Kidney (tissue), 14 donors: ENCODE measurements around the gene NHLRC4. TPM values are rescaled to one million over a fixed set of nuclear protein-coding genes. Genes with fewer than 3 reads are reported as not detected.

ENCODE experiments used
- DNase-seq, 5 donors: peaks; one replicate each; pipeline ENCODE4 v3.0.0-alpha.2; 2013 to 2020
- FAIRE-seq: peaks from 2 replicates; lab custom pipeline; 2012; peaks lifted over from hg19 to GRCh38; lab: Jason Lieb, UNC
- H3K27ac ChIP-seq, 2 donors: one replicate each; pipeline ENCODE4 v1.7.0; 2013; ENCODE audit warnings: low read depth in 2 of 2, low read length in 2 of 2, inconsistent platforms in 1 of 2
- H3K27me3 ChIP-seq: one replicate; pipeline ENCODE4 v1.7.1; 2013; ENCODE audit warnings: low read length, inconsistent platforms; ENCODE audit not compliant: control insufficient read depth, insufficient read depth
- H3K36me3 ChIP-seq, 3 donors: one replicate each; pipeline versions ENCODE4 v1.7.0 to v1.7.1; 2013; ENCODE audit warnings: low read length in 3 of 3, control low read depth in 1 of 3, inconsistent platforms in 1 of 3; ENCODE audit not compliant: insufficient read depth in 3 of 3, control insufficient read depth in 2 of 3
- H3K4me1 ChIP-seq, 3 donors: one replicate each; pipeline versions ENCODE4 v1.7.0 to v1.7.1; 2013; ENCODE audit warnings: low read length in 3 of 3, inconsistent platforms in 1 of 3, low read depth in 1 of 3; ENCODE audit not compliant: control insufficient read depth in 2 of 3, insufficient read depth in 2 of 3
- H3K4me3 ChIP-seq, 3 donors: one replicate each; pipeline versions ENCODE4 v1.7.0 to v1.8.1; 2013; ENCODE audit warnings: low read length in 3 of 3, control low read depth in 1 of 3, inconsistent platforms in 1 of 3
- H3K9ac ChIP-seq, 3 donors: one replicate each; pipeline versions ENCODE4 v1.7.0 to v1.7.1; 2013; ENCODE audit warnings: low read length in 3 of 3, control low read depth in 1 of 3, inconsistent platforms in 1 of 3
- H3K9me3 ChIP-seq, 3 donors: one replicate each; pipeline versions ENCODE4 v1.7.0 to v1.7.1; 2013; ENCODE audit warnings: low read length in 3 of 3, control low read depth in 1 of 3, inconsistent platforms in 1 of 3; ENCODE audit not compliant: control insufficient read depth in 2 of 3, insufficient read depth in 1 of 3
- intact Hi-C: fragments of 100-400 bp; cut with DNase I; formaldehyde crosslinking; loops from one replicate; pipeline ENCODE4 v1.11.1; 2022
- polyA plus RNA-seq: library from polyadenylated mRNA; stranded (reverse); fragments of 350-450 nt; fragmentation: Illumina TruSeq; extraction: RNeasy Lipid Tissue Mini Kit (QIAGEN cat#74804); gene quantifications from one replicate; pipeline ENCODE4 v1.2.3, GENCODE V29; 2014; ENCODE audit warnings: low read depth, low replicate concordance; ENCODE audit not compliant: insufficient read depth
- total RNA-seq: library from RNA; stranded (reverse); fragmentation: NEBNext Ultra II Directional; extraction: Animal tissue kit (Norgen Biotek cat#: 25700); gene quantifications from one replicate; pipeline ENCODE4 v1.2.1, GENCODE V29; 2021
- TF ChIP-seq, protein P1 (sequence below): IDR thresholded peaks from 3 replicates; pipeline ENCODE4 v1.5.1; 2012; ENCODE audit warnings: mild to moderate bottlenecking, moderate library complexity, borderline replicate concordance; ENCODE audit not compliant: insufficient read depth; ENCODE audit errors: extremely low read depth
- donor health status: control.
- donor health status: control.
- donor health status: control.
- donor health status: control.
- donor health status: control.
- donor health status: DM: yes; HTN: yes; CAD: no.
- donor health status: Normal renal cell carcinoma (clear cell type).

NHLRC4 gene
- total and polyA plus RNA-seq, 2 donors from 2014 or later: 3.3 to 17.4 TPM

- peaks cover 0 to 9% (median 4%) of the 10 kb centered on the region in 3 donors for H3K36me3 ChIP-seq
- no peak overlapping the region for H3K27ac ChIP-seq
- FAIRE-seq: no peak
- TF ChIP-seq, protein P1, sequence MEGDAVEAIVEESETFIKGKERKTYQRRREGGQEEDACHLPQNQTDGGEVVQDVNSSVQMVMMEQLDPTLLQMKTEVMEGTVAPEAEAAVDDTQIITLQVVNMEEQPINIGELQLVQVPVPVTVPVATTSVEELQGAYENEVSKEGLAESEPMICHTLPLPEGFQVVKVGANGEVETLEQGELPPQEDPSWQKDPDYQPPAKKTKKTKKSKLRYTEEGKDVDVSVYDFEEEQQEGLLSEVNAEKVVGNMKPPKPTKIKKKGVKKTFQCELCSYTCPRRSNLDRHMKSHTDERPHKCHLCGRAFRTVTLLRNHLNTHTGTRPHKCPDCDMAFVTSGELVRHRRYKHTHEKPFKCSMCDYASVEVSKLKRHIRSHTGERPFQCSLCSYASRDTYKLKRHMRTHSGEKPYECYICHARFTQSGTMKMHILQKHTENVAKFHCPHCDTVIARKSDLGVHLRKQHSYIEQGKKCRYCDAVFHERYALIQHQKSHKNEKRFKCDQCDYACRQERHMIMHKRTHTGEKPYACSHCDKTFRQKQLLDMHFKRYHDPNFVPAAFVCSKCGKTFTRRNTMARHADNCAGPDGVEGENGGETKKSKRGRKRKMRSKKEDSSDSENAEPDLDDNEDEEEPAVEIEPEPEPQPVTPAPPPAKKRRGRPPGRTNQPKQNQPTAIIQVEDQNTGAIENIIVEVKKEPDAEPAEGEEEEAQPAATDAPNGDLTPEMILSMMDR: no peak
- no peaks in the 10 kb centered on the region for H3K9me3 ChIP-seq
- no peaks in the 10 kb centered on the region for H3K27me3 ChIP-seq
- no peak overlapping the region for H3K4me3 ChIP-seq
- no peak for DNase-seq
- H3K9ac ChIP-seq: no peak overlapping the region
- intact Hi-C loops: no loop called here
- no peaks in the 10 kb centered on the region for H3K4me1 ChIP-seq
Measured at GRCh38 chr16:578232-578869, 11.5 kb downstream of the NHLRC4 start.

- FAIRE-seq (no peak), DNase-seq (peak; percentile 55 to 90 (median 76))
- no peak overlapping the region for H3K4me3 ChIP-seq
- H3K27ac ChIP-seq: no peak overlapping the region
- intact Hi-C loops: no loop called here
- H3K9me3 ChIP-seq: no peaks in the 10 kb centered on the region
- H3K36me3 ChIP-seq: peaks cover 0 to 9% (median 4%) of the 10 kb centered on the region in 3 donors
- TF ChIP-seq, protein P1: peak; percentile 80
- H3K4me1 ChIP-seq: no peaks in the 10 kb centered on the region
- no peaks in the 10 kb centered on the region for H3K27me3 ChIP-seq
- H3K9ac ChIP-seq: no peak overlapping the region
Measured at GRCh38 chr16:578870-579405, 12.1 kb downstream of the NHLRC4 start.

DNA sequence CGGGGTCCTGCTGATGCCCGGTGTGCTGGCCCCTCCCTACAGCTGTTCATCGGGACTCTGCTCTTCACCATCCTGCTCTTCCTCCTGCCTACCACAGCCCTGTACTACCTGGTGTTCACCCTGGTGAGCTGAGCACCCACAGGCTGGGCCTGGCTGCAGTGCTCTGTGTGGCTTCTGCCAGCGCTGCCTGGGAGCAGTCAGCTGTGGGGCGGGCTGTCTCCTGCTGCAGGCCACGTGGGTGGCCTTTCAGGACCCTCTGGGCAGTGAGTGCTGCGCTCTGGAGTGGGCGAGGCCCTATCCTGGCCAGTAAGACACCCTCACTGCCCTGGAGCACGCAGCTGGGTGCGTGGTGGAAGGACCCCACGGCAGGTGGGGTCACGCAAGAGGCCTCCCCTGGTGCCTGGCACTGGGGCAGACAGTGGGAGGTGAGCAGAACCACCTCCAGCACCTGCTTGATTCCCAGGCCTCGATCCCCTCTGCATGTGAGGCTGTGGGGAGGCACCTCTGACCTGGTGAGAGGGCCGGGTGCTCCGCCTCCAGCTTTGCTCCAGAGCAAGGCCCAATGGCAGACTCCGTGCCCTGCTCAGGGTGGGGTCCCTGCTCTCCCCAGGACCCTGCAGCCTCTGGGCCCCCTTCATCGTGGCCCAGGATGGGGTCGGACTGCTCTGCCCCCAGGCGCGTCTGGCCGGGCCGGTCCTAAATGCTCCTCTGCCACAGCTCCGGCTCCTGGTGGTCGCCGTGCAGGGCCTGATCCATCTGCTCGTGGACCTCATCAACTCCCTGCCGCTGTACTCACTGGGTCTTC, 13.5 kb downstream of the NHLRC4 start:
- no peak for FAIRE-seq
- Histone ChIP-seq H3K27me3 (no peaks in the 10 kb centered on the region), H3K4me1 (peaks cover 0 to under 1% (median 0%) of the 10 kb centered on the region in 3 donors), H3K9ac (no peak overlapping the region), H3K27ac (no peak overlapping the region), H3K36me3 (peaks cover 0 to 2% (median 0%) of the 10 kb centered on the region in 3 donors), H3K9me3 (no peaks in the 10 kb centered on the region), H3K4me3 (no peak overlapping the region)
- DNase-seq: peak in 1 of 5 donors; percentile 44
- intact Hi-C loops: no loop called here
- TF ChIP-seq, protein P1: no peak
